Right lobe of liver (tissue), 4 donors: ENCODE measurements around the gene SPATS2.
A peak's percentile ranks its signal among the peaks of the same experiment; 100 is the strongest.

Experiments used
- POLR2A ChIP-seq: fragments of 450-650 bp; IDR thresholded peaks from one replicate; pipeline ENCODE4 v1.6.1; 2017; ENCODE audit warnings: antibody characterized with exemption, mild to moderate bottlenecking
- TF ChIP-seq, protein P1 (sequence below), 4 donors: fragments of 200-600 bp in 3 of 4; fragments of 450-650 bp in 1 of 4; IDR thresholded peaks; one replicate each; pipeline versions ENCODE4 v1.5.1 to v1.8.0; 2016 to 2022; ENCODE audit warnings: antibody characterized with exemption in 4 of 4, mild to moderate bottlenecking in 2 of 4
- donor health status: DM: no; HTN: no; CAD: no.
- donor health status: DM: no; HTN: no; CAD: no.
- donor health status: DM: no; HTN: yes; CAD: no.

DNA sequence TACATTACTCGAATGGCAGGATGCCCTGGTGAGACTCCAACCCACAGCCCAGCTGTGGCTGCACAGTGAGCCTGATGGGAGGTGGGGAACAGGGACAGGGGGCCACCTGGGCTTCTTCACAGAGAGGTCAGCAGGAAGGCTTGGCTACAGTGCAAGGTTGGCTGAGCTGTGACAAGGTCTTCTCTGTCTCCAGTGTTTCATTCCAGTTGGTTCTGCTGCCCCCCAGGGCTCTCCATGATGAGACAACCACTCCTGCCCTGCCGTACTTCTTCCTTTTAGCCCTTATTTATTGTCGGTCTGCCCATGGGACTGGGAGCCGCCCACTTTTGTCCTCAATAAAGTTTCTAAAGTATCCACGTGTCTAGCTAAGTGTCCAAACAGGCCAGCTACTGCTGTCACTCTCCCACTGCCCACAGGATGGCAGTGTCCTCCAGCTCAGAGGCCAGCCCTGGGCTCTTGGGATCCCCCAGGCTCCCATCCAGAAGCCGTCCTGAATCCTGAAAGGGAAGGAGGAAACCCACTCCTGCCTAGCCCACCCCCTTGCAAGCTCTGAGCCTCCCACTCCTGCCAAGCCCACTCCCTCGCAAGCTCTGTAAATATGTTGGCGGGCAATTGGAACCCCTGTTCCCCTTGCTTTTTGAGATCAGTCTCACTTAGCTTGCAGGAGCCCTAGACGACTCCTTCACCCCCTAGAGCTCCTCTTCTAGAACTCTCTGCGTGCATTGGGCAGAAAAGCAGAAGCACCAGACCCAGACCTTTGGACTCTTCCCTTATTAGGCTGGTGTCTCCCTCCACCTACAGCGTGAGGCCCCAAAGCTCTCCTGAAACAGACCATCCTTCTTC is 35.7 kb upstream of the SPATS2 start:
- TF ChIP-seq, protein P1, sequence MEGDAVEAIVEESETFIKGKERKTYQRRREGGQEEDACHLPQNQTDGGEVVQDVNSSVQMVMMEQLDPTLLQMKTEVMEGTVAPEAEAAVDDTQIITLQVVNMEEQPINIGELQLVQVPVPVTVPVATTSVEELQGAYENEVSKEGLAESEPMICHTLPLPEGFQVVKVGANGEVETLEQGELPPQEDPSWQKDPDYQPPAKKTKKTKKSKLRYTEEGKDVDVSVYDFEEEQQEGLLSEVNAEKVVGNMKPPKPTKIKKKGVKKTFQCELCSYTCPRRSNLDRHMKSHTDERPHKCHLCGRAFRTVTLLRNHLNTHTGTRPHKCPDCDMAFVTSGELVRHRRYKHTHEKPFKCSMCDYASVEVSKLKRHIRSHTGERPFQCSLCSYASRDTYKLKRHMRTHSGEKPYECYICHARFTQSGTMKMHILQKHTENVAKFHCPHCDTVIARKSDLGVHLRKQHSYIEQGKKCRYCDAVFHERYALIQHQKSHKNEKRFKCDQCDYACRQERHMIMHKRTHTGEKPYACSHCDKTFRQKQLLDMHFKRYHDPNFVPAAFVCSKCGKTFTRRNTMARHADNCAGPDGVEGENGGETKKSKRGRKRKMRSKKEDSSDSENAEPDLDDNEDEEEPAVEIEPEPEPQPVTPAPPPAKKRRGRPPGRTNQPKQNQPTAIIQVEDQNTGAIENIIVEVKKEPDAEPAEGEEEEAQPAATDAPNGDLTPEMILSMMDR (IDR thresholded peaks at IDR 0.05): peak; percentile 80 to 89 (median 85)
- no peak for TF ChIP-seq POLR2A
